ENCODE measurements around the gene CHST1.

DNA sequence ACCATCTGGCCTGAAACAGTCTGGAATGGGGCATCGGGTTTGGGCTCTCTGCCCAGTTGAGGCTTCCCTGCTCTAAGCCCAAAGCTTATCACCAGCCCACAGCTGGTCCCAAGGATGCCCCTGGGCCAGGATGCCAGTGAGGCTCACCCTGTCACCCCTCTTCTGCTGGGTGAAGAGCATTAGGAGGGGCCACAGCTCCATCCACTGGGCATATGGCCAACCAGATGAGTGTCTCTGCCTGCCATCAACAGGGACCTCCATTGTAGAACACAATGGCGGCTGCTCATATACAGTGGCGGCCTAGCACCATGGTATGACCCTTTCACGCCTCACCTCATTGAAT is 5.6 kb downstream of the CHST1 start:
- TF ChIP-seq, protein P1, sequence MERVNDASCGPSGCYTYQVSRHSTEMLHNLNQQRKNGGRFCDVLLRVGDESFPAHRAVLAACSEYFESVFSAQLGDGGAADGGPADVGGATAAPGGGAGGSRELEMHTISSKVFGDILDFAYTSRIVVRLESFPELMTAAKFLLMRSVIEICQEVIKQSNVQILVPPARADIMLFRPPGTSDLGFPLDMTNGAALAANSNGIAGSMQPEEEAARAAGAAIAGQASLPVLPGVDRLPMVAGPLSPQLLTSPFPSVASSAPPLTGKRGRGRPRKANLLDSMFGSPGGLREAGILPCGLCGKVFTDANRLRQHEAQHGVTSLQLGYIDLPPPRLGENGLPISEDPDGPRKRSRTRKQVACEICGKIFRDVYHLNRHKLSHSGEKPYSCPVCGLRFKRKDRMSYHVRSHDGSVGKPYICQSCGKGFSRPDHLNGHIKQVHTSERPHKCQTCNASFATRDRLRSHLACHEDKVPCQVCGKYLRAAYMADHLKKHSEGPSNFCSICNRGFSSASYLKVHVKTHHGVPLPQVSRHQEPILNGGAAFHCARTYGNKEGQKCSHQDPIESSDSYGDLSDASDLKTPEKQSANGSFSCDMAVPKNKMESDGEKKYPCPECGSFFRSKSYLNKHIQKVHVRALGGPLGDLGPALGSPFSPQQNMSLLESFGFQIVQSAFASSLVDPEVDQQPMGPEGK (CRISPR knock-in tag; IDR thresholded peaks at IDR 0.05; ENCODE audit: borderline replicate concordance): no peak
- TF ChIP-seq ISL1 (CRISPR knock-in tag; IDR thresholded peaks at IDR 0.05): no peak
- TF ChIP-seq, protein P2, sequence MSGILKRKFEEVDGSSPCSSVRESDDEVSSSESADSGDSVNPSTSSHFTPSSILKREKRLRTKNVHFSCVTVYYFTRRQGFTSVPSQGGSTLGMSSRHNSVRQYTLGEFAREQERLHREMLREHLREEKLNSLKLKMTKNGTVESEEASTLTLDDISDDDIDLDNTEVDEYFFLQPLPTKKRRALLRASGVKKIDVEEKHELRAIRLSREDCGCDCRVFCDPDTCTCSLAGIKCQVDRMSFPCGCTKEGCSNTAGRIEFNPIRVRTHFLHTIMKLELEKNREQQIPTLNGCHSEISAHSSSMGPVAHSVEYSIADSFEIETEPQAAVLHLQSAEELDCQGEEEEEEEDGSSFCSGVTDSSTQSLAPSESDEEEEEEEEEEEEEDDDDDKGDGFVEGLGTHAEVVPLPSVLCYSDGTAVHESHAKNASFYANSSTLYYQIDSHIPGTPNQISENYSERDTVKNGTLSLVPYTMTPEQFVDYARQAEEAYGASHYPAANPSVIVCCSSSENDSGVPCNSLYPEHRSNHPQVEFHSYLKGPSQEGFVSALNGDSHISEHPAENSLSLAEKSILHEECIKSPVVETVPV (CRISPR knock-in tag; IDR thresholded peaks at IDR 0.05): no peak
